Upper lobe of left lung (tissue), 4 donors: ENCODE results near the gene SLC16A4.

Source experiments
- CTCF ChIP-seq, 6 experiments: fragments of 450-650 bp in 4 of 6; fragments of 200-600 bp in 2 of 6; sonication (generic) in 2 of 6; IDR thresholded peaks; one replicate each; pipeline ENCODE4 v1.5.1; 2016 to 2019; ENCODE audit warnings: antibody characterized with exemption in 6 of 6
- POLR2A ChIP-seq, 4 donors: fragments of 450-650 bp; IDR thresholded peaks; one replicate each; pipeline ENCODE4 v1.5.1; 2016 to 2017; ENCODE audit warnings: antibody characterized with exemption in 4 of 4, mild to moderate bottlenecking in 2 of 4
- POLR2AphosphoS5 ChIP-seq, 2 donors: sonication (generic); formaldehyde crosslinking; IDR thresholded peaks; one replicate each; pipeline ENCODE4 v1.5.1; 2017; ENCODE audit warnings: antibody characterized with exemption in 2 of 2

- TF ChIP-seq POLR2A (IDR thresholded peaks at IDR 0.05) (no peak), CTCF (IDR thresholded peaks at IDR 0.05) (no peak), POLR2AphosphoS5 (IDR thresholded peaks at IDR 0.05) (no peak)
Observed at GRCh38 chr1:110343249-110343648, 47.6 kb downstream of the SLC16A4 start.
